GM19468 (cell line): ENCODE results near the gene GGPS1.
"Not testable (repeated sequence)": the region's sequence is repeated elsewhere in the genome, so short reads cannot be mapped to it uniquely, and the experiment has no call there.

Source experiments
- ATAC-seq: cut with Tn5 transposase; IDR thresholded peaks from one replicate; pipeline ENCODE4 v1.9.1; 2021; ENCODE audit warnings: mild to moderate bottlenecking, moderate library complexity, moderate number of reproducible peaks; ENCODE audit not compliant: unreplicated experiment; ENCODE audit errors: extremely low read depth

GGPS1 gene

GRCh38 chr1:235328271-235329138 lies at the start of gene GGPS1:
Gene GGPS1, plus strand, starts transcription at chr1:235328570. Its CDS starts 6,695 bp downstream, at chr1:235335265.
- ATAC-seq = peak; percentile 48

DNA sequence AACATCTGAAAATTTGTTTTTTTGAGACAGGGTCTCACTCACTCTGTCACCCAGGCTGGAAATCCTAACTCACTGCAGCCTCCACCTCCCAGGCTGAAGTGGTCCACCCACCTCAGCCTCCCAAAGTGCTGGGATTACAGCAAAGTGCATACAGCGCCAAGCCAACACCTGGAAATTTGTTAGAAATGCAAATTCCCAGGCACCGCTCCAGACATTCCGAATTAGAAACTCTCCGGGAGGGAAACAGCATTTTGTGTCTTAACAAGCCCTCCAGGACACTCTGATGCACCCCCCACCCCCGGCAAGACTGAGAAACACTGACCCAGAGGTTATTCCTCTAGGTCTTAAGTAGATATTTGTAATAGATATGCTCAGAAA lies 49.5 kb upstream of the GGPS1 start:
- ATAC-seq = no peak

- no peak for ATAC-seq
Observed at GRCh38 chr1:235279694-235280093, 48.7 kb upstream of the GGPS1 start.

DNA sequence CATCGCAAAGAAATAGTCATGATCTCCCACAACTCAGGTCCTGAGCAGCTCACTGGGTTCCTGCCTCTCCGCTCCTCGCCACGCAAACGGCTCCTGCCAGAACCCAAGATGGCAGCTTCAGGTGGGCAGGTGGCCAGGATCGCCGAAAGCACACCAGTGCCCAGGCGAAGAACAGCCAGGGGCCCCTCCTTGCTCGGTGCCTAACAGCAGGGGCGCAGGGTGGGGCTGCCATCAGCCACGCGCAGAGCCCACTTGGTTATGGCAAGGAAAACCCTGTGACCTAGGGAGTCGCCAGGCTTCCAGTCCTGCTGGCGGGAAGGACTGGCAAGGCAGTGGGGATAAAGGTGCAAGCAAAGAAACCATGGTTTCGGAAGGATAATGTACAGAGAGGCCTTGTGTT lies 47.9 kb upstream of the GGPS1 start:
- no peak for ATAC-seq

DNA sequence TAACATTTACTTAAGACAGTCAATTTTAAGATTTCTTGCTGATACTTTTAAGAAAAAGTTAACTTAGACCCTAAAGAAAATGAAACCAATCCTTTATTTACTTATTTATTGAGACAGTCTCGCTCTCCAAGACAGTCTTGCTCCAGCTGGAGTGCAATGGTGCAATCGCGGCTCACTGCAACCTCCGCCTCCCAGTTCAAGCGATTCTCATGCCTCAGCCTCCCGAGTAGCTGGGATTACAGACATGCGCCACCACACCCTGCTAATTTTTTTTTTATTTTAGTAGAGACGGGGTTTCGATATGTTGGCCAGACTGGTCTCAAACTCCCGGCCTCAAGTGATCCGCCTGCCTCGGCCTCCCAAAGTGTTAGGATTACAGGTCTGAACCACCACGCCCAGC lies 44.7 kb upstream of the GGPS1 start:
- not testable (repeated sequence) for ATAC-seq

- ATAC-seq = no peak
Observed at GRCh38 chr1:235284231-235284769, 44.1 kb upstream of the GGPS1 start.

DNA sequence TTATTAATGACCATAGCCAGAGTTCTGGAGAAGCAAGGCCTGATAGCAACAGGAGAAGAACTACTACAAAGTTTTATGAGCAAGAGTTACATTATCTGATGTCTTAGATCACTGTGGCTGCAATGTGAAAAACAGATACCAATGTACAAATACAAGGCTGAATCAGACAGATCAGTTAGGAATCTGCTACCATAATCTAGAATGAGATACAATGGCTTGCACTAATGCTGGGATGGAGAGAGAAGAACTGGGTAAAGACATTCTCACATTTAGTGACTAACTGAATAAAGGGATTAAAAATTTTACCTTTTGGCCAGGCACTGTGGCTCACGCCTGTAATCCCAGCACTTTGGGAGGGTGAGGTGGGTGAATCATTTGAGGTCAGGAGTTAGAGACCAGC lies 41.7 kb upstream of the GGPS1 start:
- no peak for ATAC-seq

- ATAC-seq = no peak
Observed at GRCh38 chr1:235287208-235287882, 41.0 kb upstream of the GGPS1 start.

GRCh38 chr1:235289859-235290739 lies 38.3 kb upstream of the GGPS1 start:
- no peak for ATAC-seq

GRCh38 chr1:235290740-235291502 lies 37.4 kb upstream of the GGPS1 start:
- ATAC-seq = no peak

GRCh38 chr1:235291599-235292091 lies 36.7 kb upstream of the GGPS1 start:
- ATAC-seq = no peak

DNA sequence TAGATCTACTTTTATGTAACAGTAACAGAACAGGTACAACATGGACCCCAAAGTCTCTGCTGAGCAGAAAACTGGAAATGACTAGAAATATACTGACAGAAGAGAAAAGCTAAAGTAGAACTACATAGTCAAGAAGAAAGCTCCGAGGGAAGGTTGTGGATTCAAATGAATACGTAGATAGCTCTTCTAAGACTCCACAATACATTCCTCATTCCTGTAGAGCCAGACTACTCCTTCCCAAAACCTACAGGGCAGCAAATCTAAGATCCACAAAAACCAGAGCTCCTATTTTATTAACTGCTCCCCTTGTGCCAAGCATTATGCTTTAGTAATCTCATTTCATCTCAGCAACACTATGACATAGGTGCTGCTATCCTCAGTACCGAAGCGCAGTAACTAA lies 35.6 kb upstream of the GGPS1 start:
- no peak for ATAC-seq

DNA sequence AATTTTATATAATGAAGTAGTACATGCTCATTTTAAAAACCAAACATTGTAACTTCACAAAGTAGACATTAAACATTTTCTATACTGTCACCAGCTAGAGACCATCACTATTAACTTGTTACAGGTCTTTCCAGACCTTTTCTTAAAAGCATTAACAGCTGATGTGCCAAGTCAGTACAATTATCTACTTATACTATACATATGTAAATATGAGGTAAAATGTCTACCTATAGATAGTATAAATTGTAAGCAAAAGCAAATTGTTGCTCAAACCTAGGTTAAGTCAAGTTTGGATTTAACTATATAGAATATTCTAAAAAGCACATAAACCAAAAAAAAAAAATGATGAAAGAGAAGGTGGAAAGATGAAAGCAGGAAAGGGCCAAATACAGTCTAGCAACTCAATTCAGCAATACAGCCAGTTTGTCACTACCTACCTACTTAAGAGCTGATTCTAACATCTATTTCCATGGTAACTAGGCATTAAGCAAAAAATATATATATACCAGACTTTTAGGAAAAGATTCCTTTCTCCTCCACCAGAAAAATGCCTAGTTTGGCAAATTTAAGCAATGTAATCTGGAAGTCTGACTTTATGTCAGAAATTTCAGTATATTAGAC lies 34.9 kb upstream of the GGPS1 start:
- no peak for ATAC-seq

DNA sequence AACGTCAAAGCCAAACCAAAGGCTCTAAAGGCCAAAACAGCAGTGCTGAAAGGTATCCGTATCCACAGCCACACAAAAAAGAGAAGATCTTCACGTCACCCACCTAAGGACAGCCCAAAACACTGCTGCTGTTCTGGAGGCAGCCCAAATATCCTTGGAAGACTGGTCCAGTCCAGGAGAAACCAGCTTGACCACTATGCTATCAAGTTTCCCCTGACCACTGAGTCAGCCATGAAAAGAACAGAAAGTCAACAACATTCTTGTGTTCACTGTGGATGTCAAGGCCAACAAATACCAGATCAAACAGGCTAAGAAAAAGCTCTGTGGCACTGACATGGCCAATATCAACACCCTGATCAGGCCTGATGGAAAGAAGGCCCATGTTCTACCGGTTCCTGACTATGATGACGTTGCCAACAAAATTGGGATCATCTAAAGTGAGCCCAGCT lies 32.4 kb upstream of the GGPS1 start:
- no peak for ATAC-seq

GRCh38 chr1:235296729-235297128 lies 31.6 kb upstream of the GGPS1 start:
- ATAC-seq = no peak

GRCh38 chr1:235297579-235297978 lies 30.8 kb upstream of the GGPS1 start:
- ATAC-seq = no peak

DNA sequence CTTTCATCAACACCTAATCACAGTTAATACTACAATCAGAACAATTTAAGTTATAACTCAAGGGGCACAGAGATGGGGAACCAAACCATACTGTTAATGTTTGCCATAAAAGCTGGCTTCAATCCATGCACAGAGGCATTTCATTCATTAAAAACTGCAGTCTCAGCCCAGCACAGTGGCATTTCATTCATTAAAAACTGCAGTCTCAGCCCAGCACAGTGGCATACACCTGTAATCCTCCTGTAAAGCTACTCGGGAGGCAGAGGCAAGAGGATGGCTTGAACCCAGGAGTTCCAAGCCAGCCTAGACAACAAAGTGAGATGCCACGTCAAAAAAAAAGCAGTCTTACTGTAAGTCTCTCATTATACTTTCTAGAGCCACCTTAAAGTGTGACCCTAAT lies 29.6 kb upstream of the GGPS1 start:
- no peak for ATAC-seq

- no peak for ATAC-seq
Observed at GRCh38 chr1:235299169-235299858, 29.1 kb upstream of the GGPS1 start.
